ENCODE measurements around the gene FOXN3. TPM values are rescaled to one million over a fixed set of nuclear protein-coding genes. Genes with fewer than 3 reads are reported as not detected.

Gene FOXN3
- total and polyA plus RNA-seq, 2 donors (not counting 3 experiments of a cell fraction or from before 2014, with no cell fraction given) = 16.9 to 41.8 TPM

DNA sequence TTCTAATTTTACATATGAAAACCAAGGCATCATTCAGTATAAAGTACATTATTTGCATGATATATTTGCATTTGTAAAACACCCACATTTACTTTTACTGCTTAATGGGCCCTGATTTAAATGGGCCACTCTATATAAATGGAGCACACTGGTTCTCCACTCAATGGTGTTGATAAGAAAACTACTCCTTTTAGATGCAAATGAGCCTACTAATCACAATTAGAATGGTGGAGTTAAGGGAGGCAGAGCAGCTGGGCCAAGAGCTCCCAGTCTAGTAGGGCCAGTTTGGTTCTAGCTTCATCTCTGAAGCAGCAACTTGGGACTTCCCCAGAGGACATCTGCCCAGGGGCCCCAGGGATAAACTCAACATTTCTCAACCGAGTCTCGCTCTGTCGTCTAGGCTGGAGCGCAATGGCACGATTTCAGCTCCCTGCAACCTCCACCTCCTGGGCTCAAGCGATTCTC lies 120.7 kb downstream of the FOXN3 start:
- TF ChIP-seq, protein P1, sequence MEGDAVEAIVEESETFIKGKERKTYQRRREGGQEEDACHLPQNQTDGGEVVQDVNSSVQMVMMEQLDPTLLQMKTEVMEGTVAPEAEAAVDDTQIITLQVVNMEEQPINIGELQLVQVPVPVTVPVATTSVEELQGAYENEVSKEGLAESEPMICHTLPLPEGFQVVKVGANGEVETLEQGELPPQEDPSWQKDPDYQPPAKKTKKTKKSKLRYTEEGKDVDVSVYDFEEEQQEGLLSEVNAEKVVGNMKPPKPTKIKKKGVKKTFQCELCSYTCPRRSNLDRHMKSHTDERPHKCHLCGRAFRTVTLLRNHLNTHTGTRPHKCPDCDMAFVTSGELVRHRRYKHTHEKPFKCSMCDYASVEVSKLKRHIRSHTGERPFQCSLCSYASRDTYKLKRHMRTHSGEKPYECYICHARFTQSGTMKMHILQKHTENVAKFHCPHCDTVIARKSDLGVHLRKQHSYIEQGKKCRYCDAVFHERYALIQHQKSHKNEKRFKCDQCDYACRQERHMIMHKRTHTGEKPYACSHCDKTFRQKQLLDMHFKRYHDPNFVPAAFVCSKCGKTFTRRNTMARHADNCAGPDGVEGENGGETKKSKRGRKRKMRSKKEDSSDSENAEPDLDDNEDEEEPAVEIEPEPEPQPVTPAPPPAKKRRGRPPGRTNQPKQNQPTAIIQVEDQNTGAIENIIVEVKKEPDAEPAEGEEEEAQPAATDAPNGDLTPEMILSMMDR (IDR thresholded peaks at IDR 0.05; ENCODE audit: extremely low read depth in 1 of 2, insufficient read depth in 1 of 2, low read depth in 1 of 2, low read length in 2 of 2) = no peak
- TF ChIP-seq EZH2 (IDR thresholded peaks at IDR 0.05; ENCODE audit: borderline replicate concordance, low read depth, low read length, severe bottlenecking) (no peak), POLR2AphosphoS5 (IDR thresholded peaks at IDR 0.05; ENCODE audit: insufficient read depth, low read depth, low read length) (no peak), FOS (IDR thresholded peaks at IDR 0.05; ENCODE audit: borderline replicate concordance, insufficient read depth, low read length) (no peak), POLR2A (IDR thresholded peaks at IDR 0.05; ENCODE audit: low read depth, low read length) (no peak), GATA2 (IDR thresholded peaks at IDR 0.05; ENCODE audit: insufficient read depth, insufficient read length, low read depth, low read length) (no peak), JUN (IDR thresholded peaks at IDR 0.05; ENCODE audit: borderline replicate concordance, insufficient read depth, insufficient read length, low read depth) (no peak), MYC (IDR thresholded peaks at IDR 0.05; ENCODE audit: low read depth, low read length) (no peak)
- TF ChIP-seq, protein P2, sequence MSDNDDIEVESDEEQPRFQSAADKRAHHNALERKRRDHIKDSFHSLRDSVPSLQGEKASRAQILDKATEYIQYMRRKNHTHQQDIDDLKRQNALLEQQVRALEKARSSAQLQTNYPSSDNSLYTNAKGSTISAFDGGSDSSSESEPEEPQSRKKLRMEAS (IDR thresholded peaks at IDR 0.05; ENCODE audit: insufficient read depth, insufficient read length) = no peak
- dilution Hi-C loops (cut with MboI; ENCODE audit: extremely low pct_ligation_motif_present, low sequenced_read_pairs) (no loop called here), intact Hi-C loops (cut with micrococcal nuclease) (no loop called here)
- no peaks in the 10 kb centered on the region for H3K36me3 ChIP-seq (ENCODE audit: control insufficient read depth in 2 of 2, extremely low read depth in 1 of 2, insufficient read depth in 2 of 2, low read length in 2 of 2)
- no peak overlapping the region for H3K4me2 ChIP-seq (ENCODE audit: insufficient read depth, low read length)
- H2AFZ ChIP-seq (ENCODE audit: low read depth, low read length) = no peak overlapping the region
- H3K27ac ChIP-seq (ENCODE audit: insufficient read depth, low read depth, low read length) = no peak overlapping the region
- no peaks in the 10 kb centered on the region for H3K4me1 ChIP-seq (ENCODE audit: control insufficient read depth, extremely low read depth, insufficient read depth, low read length)
- no peak for DNase-seq (ENCODE audit: low read depth, low spot score)
- FAIRE-seq = no peak
- H3K79me2 ChIP-seq (ENCODE audit: control insufficient read depth, insufficient read depth, low read length) = no peaks in the 10 kb centered on the region
- ChIA-PET POLR2A (no interaction called here), CTCF (no interaction called here)
- no peaks in the 10 kb centered on the region for H3K9me3 ChIP-seq (replicated peaks; ENCODE audit: control insufficient read depth, insufficient read depth, low read length)
- H3K27me3 ChIP-seq (ENCODE audit: control insufficient read depth in 2 of 2, insufficient read depth in 2 of 2, low read length in 2 of 2) = no peaks in the 10 kb centered on the region
- H3K9ac ChIP-seq (replicated peaks; ENCODE audit: extremely low read depth, insufficient read depth, low read length) = no peak overlapping the region
- no peaks in the 10 kb centered on the region for H3K9me1 ChIP-seq (replicated peaks; ENCODE audit: control insufficient read depth, extremely low read depth, insufficient read depth, low read length)
- H3K4me3 ChIP-seq (replicated peaks in 1 of 3; ENCODE audit: insufficient read depth in 1 of 3, low read depth in 1 of 3, low read length in 3 of 3) = no peak overlapping the region
- BruUV-seq (replicated peaks) = no TSS peak
- peaks cover 2% of the 10 kb centered on the region for H4K20me1 ChIP-seq (replicated peaks; ENCODE audit: control insufficient read depth, extremely low read depth, insufficient read depth, low read length)
